Activated CD4-positive, alpha-beta T cell treated with anti-CD3 and anti-CD28 coated beads, Interleukin-2, Interleukin-4, amounts not matched to agents 100 ng/mL and 50 ng/mL, durations not matched to agents 16 hours and 8 hours (primary cell): Measurements from ENCODE around the gene LCA5.
"Not testable (repeated sequence)": the region's sequence is repeated elsewhere in the genome, so short reads cannot be mapped to it uniquely, and the experiment has no call there.

Source experiments
- DNase-seq: peaks from one replicate; pipeline ENCODE4 v3.0.0-alpha.2; 2020; ENCODE audit warnings: low spot score

LCA5 gene

DNA sequence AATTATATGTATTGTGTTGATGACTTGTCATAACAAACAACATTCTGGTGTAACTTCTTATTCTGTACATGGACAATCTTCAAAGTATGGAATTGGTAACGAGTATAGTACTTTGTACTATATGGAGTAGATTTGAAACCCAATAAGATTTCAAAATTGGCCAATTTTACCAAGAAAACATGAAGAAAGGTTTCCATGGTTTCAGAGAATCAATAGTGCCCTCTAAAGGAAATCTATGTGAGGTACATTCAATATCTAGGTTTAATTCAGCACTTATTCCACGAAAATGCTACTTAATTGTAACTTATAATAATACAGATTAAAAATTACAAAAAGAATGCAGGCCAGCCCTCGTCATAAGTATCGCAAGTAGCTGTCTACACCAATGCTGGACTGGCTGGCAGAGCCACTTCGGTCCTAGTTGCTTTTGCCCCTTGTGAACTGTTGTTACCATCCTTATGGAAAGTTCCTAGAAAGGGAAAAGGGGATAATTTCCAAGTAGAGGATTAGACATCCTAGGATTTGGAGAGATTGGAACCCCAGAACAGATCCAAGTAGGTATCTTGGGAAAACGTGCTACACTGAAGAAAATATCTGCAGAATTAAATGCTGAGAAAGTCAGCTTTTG, 70.9 kb downstream of the LCA5 start:
- peak; percentile 7 for DNase-seq

DNA sequence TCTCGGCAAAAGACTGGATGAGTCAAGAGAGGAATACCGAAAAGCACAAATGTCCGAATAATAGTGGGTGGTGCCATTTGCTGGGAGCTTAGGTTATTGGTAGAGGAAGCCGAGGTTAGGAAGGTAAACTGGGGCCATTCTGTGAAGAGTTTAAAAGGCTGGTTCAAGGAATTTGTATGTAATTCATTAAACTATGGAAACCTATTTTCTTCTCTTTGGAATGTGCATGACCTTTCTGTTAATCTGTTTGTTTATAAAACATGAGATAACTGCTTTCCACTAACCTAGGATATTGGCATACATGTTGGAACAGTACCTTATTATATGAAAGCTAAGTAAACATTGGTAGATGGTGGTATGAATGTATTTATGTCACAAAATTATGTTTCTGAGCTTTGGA, 71.8 kb downstream of the LCA5 start:
- DNase-seq: no peak

DNA sequence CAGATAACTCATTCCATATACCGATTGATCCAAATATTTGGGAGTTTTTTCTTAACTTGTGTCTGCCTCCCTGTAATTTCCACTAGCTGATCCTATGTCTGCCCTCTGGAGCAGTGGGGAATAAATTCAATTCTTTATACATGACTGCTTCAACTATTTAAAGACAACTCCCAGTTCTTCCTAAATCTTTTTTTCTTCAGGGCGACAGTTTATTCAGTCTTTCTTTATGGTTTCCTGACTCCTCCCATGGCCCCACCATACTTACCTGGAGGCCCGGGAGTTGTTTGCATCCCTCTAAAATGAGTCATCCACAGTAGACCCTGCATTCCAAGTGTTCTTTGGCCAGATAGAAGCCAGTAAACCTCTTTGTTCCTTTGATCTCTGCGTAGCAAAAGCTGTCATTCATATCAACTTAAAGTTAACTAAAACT, 73.6 kb downstream of the LCA5 start:
- DNase-seq: no peak

DNA sequence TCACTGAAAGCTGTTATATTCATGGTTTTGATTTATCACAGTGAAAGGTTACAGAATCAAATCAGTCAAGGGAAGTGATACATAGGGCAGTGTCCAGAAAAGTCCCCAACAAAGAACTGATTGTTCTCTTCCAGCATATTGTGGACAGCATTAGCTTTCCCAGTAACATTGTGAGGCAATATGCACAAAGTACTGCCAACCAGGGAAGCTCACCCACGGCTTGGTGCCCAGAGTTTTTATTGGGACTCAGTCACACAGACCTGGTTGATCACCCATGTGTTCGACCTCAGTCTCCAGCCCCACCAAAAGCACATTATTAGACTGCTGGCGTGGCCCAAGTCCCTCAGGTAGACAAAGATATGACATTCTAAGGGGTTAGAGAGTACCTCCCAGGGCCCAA, 76.0 kb downstream of the LCA5 start:
- DNase-seq: no peak

DNA sequence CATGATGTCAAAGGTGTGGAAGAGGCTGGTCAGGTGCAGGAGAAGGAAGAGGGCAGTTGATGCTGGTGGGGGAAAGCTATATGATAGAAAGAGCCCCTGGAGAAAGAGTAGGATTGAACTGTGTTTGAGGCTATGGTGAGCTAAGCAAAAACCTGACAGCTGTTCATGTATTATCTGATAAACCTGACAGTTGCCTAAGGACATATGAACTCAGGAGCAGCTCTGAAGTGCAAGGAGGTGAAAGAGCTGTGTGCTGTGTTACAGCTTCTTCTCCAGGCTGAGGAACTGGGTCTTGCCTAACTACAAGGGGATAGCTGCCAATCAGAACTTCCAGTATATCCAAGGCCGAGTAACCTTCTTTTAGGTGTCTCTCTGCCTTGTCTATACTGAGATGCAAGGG, 81.8 kb downstream of the LCA5 start:
- DNase-seq: no peak

DNA sequence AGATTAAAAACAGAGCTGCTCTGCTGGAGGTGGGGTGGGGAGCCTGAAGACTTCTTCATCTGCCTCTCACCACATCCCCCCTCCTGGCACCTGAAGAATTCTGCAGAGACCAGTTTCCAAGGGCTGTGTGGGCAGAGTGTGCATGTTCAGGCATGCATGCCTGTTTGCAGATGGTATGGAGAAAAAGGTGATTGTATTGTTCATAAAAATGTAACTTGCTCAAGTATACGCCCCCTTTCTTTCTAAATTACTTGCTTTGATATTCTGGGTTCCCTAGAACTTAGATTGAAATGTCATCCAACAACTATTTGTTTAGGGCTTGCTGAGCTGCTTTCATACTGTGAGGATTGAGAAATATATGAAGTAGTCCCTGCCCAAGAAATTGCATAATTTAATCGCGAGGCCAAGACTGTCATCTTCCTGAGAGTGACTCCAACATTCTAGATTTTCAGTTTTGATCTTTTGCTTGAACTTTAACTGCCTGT, 83.6 kb downstream of the LCA5 start:
- DNase-seq: no peak

DNA sequence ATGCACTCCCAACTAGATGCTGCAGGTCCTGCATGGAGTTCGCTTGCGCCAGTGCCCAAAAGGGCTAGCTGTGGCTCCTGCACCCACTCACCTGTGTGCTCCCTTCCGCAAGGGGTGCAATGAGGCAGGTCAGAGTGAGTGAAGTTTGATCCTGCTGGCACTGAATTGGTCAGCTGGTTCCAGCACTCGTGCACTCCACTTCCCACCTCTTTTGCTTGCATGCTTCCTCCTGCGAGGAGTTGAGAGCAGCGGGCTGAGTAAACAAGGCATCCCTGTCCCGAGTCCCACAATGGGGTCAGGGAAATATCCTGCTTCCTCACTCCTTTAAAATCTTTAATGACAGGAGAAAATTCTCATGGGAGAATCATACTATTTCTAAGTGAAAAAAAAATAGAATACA, 86.2 kb downstream of the LCA5 start:
- DNase-seq: no peak

DNA sequence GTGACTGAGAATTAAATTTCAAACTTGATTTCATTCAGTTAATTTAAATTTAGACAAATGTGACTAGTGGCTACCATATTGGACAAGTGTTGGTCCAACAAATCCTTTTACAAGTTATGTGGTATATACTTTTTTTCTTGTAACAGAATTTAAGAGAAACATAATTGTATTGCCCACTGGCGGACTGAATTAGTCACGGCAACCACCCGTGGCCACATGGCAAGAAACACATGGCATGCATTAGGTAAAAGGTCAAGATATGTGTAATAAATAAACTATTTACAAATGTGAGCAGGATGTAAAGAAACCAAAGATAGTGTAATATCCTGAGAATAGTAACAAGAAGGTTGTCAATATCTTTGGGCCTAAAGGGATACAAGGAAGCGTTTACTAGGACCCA, 91.2 kb downstream of the LCA5 start:
- DNase-seq: no peak

DNA sequence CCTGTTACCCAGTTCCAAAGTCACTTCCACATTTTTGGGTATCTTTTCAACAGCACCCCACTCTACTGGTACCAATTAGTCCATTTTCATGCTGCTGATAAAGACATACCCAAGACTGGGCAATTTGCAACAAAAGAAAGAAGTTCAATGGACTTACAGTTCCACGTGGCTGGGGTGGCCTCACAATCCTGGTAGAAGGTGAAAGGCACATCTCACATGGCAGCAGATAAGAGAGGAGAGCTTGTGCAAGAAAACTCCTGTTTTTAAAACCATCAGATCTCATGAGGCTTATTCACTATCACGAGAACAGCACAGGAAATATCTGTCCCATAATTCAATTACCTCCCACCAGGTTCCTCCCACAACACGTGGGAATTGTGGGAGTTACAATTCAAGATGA, 93.4 kb downstream of the LCA5 start:
- DNase-seq: not testable (repeated sequence)

DNA sequence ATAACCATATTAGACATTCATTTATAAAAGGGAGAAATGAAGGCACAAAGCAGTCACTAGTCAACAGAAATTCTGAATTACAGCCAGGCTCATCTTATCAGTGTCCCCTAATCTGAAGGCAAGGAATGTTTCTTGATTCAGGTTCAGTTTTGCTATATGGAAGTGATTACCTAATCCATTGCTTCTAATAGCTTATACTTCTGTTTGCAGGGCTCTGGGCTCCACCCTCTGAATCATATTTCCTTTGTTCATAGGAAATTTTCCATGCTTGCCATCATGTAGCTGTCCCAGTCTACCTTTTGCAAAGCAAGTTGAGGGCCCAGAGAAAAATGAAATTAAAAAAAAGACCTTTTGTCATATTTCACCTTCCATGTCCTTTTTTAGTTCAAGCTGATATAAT, 96.0 kb downstream of the LCA5 start:
- no peak for DNase-seq

DNA sequence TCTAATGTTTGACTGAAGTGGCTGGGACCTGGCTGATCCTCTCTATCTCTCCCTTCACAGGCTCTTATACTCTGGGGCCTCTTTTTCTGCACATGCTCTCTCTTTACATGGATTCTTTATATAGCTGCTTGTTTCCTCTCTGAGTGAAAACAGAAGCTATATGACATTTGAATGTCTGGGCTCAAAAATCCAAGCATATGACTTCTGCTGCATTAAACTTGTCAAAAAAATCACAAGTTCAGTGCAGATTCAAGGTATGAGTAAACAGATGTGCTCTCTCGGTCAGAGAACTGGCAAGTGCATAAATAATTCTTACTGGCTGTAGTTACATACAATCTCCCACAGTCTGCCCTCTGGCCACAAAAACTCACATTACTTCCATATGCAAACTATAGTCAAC, 96.6 kb downstream of the LCA5 start:
- DNase-seq: no peak

DNA sequence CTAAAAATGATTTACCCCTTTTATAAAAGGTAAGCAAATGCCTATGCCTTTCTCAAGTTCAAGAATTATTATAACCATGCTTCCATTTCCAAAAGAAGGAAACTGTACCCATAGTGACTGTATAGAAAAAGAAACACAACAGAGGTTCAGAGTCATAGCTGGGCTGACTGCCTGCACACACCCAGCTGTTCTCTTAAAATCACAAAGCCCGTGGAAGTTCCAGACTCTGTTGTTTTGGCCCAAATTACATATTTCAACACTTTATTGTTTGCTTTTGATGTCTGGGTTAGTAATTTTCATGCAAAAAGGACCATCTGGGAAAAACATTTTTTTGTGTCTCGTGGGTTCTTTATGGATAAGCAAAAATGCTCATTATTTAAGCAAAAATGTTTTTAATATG, 99.2 kb downstream of the LCA5 start:
- no peak for DNase-seq

DNA sequence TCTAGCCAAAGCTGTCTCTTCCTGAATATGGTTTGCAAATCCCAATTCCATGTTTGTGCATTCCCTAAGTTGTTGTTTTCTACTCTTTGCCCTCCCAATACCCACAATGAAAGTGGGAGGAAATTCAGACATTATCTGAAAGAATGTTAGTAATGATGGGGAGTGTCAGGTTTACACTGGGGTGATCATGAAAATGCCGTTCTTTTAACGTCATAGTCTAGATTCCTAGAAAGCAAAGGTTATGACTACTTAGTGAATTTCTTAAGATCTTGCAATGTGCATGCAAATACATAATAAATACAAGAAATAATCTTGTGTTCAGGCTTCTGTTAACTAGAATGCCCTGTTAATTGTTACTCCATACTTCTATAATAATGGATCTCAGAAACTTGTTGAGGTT, 101.0 kb downstream of the LCA5 start:
- no peak for DNase-seq

DNA sequence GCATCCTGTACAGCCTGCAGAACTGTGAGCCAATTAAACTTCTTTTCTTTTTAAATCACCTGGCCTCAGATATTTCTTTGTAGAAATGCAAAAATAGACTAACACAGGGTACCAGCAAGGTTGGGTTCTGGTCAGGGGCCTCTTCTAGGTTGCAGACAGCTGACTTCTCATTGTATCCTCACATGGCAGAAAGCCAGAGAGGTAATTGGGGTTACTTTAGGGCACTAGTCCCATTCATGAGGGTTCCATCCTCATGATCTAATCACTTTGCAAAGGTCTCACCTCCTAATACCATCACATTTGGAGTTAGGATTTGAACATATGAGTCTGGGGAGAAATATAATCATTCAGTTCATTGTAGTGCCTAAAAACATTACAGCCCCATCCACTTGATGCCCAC, 101.5 kb downstream of the LCA5 start:
- no peak for DNase-seq
